GM18498 (cell line): ENCODE data around the gene NREP.

Source experiments
- ATAC-seq: cut with Tn5 transposase; IDR thresholded peaks from one replicate; pipeline ENCODE4 v1.9.1; 2021; ENCODE audit warnings: mild to moderate bottlenecking, moderate library complexity; ENCODE audit not compliant: unreplicated experiment

The NREP gene

GRCh38 chr5:111756581-111757354 is at the start of gene NREP:
Gene NREP (minus strand): TSS chr5:111757194. CDS start chr5:111755772, 1,422 bp downstream.
- ATAC-seq: peak; percentile 1

- ATAC-seq: no peak
Measured at GRCh38 chr5:111806753-111807152, 49.8 kb upstream of the NREP start.

GRCh38 chr5:111806156-111806555 is 49.2 kb upstream of the NREP start:
- ATAC-seq: no peak

- no peak for ATAC-seq
Measured at GRCh38 chr5:111805071-111805470, 48.1 kb upstream of the NREP start.

DNA sequence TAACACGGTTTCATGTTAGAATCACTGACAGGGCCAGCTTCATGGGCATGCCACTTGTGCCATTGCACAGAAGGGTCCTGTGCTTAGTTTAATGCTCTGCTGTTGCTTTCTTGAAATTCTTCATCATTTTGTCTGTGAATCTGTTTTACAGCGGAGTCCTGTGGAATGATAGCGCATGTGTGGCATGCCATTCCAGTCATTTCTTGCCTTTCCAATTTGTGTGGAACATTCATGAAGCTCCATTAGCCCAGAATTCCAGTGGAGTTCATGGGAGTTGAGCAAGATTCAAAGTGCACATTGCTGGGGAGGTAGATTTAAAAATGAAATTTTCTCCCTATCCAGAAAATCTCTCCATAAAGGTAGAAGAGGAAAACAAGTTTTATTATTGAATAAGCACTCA is 43.4 kb upstream of the NREP start:
- no peak for ATAC-seq

DNA sequence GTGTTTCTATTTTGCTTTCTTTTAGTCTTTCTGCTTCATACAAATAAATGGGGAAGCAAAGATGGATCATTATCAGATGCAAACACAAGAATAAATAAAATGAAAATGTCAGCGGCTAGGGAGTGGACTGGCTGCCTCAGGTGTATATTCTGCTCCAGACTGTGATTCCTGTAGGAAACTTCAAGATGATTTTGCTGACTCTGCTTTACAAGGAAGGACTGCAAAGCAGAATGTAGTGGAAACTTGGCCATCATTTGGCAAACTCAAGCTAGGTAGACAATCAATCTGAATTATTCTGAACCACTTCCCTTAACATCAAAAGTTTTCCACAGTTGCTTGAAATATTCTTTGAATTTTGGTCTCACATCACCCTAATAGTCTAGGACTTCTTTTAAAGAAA is 38.1 kb upstream of the NREP start:
- no peak for ATAC-seq

GRCh38 chr5:111792471-111793058 is 35.6 kb upstream of the NREP start:
- ATAC-seq: no peak

- no peak for ATAC-seq
Measured at GRCh38 chr5:111790295-111790694, 33.3 kb upstream of the NREP start.

DNA sequence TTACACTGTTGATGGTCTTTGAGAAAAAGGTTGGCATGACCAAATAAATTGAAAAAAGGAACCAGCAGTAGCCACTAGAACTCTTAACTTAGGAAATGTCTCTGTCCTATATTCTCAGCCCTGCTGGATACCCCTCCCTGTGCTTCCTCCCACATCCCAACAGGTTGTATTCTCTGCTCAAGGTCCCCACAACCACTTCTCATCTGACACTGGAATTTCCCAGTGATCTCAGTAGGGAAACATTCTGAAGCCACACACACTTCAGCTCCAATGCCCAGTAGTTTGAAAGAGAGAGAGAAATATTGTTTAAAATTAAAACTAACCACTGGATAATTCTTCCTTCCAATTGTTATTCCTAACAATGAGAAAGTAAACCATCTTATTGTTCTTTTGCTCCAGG is 30.0 kb upstream of the NREP start:
- no peak for ATAC-seq

- no peak for ATAC-seq
Measured at GRCh38 chr5:111784491-111785181, 27.6 kb upstream of the NREP start.

DNA sequence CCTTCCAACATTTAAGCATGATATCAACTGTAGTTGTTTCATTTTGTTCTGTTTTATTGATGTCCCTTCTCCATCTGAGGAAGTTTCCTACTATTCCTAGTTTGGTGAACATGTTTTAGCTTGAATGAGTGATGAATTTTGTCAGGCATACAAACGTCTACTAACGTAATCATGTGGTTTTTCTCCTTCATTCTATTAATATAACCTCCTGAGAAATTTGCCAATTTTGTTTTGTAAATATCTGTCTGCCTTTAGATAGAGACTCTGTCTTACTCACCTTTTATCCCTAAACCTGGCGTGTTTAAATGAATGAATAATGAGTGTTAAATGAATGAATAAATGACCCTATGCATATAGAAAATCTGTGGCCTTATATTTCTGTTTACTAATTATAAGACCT is 26.5 kb upstream of the NREP start:
- ATAC-seq: no peak

- ATAC-seq: no peak
Measured at GRCh38 chr5:111782216-111782615, 25.2 kb upstream of the NREP start.

- no peak for ATAC-seq
Measured at GRCh38 chr5:111781200-111781599, 24.2 kb upstream of the NREP start.

DNA sequence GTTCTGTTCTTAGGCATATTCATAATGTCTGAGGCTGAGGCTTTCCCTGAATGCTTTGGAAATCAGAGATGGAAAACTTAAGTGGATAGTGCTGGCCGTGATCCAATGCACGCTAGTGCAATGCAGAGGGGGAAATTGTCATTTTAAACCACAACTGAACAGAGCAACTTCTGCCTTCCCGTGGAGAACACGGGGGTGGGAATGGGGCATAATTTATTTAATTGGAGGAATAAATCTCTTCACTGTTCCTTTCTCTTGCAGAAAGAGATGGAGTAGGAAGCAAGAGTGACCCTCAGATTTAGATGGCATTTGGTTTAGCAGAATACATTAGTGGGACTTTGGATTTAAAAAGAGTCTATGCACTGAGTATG is 22.9 kb upstream of the NREP start:
- ATAC-seq: no peak

- ATAC-seq: no peak
Measured at GRCh38 chr5:111779260-111779921, 22.4 kb upstream of the NREP start.

DNA sequence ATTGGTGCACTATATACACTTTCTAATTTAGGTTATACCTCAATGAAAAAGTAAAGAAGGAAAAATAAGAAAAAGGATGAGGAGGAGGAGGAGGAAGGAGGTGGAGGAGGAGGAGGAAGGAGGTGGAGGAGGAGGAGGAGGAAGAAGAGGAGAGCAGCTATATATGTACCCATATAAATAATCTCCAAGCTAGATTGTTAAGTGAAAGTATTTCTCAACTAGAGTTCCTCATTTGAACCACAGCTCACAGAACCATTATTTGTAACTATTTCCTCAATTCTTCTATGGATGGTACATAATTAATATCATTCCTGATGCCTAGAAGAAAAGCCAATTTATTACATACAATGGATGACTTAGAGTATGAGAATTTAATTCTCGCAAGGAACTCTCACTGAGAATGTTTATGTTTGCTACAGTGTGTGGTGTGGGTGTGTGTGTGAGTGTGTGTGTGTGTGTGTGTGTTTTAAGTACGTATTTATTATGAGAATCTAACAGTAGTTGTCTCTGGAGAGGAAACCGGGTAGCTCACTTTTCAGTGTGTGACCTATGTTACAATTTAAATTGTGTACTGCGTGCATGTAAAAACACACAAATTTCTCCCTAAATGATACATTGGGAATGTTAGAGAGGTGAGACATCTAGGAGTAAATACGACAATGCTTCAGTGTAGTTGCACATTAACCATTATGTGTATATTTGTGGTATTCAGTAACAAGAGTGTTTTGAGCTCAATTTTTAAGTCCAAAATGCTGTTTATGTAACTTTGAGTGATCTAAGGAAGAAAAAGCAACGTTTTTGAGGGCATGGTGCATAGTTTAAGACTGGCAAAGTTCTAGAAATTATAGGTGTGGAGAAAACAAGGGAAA is 20.2 kb upstream of the NREP start:
- no peak for ATAC-seq

- no peak for ATAC-seq
Measured at GRCh38 chr5:111775224-111775623, 18.2 kb upstream of the NREP start.

GRCh38 chr5:111774525-111774924 is 17.5 kb upstream of the NREP start:
- peak; percentile 56 for ATAC-seq

DNA sequence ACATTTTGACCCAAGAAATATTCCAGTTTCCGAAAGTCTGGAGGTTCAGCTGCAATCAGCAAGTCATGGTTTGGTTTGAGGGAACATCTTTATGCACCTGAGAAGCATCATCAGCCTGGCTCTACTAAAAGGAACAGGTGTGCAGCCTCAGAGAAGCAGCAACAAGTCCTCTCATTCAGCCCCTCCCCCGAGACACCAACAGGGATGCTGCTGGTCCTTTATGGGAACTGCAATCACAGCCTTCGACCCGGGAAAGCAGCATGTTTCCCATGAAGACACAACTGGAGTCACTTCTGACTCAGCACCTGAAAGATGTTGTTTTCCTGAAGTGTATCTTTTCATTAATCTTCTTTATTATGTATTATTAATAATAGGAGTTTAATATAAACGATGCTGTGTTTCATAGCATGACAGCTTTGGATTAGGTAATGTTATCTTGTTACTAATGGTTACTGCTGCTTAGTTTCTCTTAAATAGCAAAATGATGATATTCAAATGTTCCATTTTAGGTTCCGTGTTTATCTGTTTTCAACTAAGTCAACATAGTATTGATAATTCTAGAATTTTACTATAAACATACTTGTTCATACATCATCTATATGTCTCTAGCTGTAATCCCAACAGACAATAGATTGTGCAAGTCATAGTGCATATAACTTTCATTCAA is 15.6 kb upstream of the NREP start:
- ATAC-seq: no peak

- no peak for ATAC-seq
Measured at GRCh38 chr5:111769541-111769940, 12.5 kb upstream of the NREP start.
